HG03095 (cell line): ENCODE data around the gene SRSF4.
"Not testable (repeated sequence)": the region's sequence is repeated elsewhere in the genome, so short reads cannot be mapped to it uniquely, and the experiment has no call there.

Source experiments
- ATAC-seq: cut with Tn5 transposase; IDR thresholded peaks from one replicate; pipeline ENCODE4 v1.9.1; 2021; ENCODE audit warnings: moderate library complexity; ENCODE audit not compliant: unreplicated experiment

Gene SRSF4

GRCh38 chr1:29181413-29182225 is at the start of gene SRSF4:
Gene SRSF4, minus strand, starts transcription at chr1:29181900. Its CDS starts 148 bp downstream, at chr1:29181752.
- peak; percentile 76 for ATAC-seq

- ATAC-seq = peak; percentile 71
Observed at GRCh38 chr1:29230553-29231378, 49.1 kb upstream of the SRSF4 start, which contains the start of gene MECR. Gene MECR, minus strand, starts transcription at chr1:29230934. Its CDS starts 28 bp downstream, at chr1:29230906.

- peak; percentile 6 for ATAC-seq
Observed at GRCh38 chr1:29230204-29230552, 48.5 kb upstream of the SRSF4 start.

- no peak for ATAC-seq
Observed at GRCh38 chr1:29227511-29227910, 45.8 kb upstream of the SRSF4 start.

- no peak for ATAC-seq
Observed at GRCh38 chr1:29225361-29225760, 43.7 kb upstream of the SRSF4 start.

- no peak for ATAC-seq
Observed at GRCh38 chr1:29224356-29224837, 42.7 kb upstream of the SRSF4 start.

GRCh38 chr1:29223521-29223920 is 41.8 kb upstream of the SRSF4 start:
- no peak for ATAC-seq

GRCh38 chr1:29222686-29223085 is 41.0 kb upstream of the SRSF4 start:
- no peak for ATAC-seq

GRCh38 chr1:29222260-29222659 is 40.6 kb upstream of the SRSF4 start:
- not testable (repeated sequence) for ATAC-seq

GRCh38 chr1:29221296-29221695 is 39.6 kb upstream of the SRSF4 start:
- no peak for ATAC-seq

GRCh38 chr1:29218223-29218622 is 36.5 kb upstream of the SRSF4 start:
- ATAC-seq = no peak

- no peak for ATAC-seq
Observed at GRCh38 chr1:29217633-29218032, 35.9 kb upstream of the SRSF4 start.

GRCh38 chr1:29213055-29213454 is 31.4 kb upstream of the SRSF4 start:
- ATAC-seq = no peak

- ATAC-seq = no peak
Observed at GRCh38 chr1:29211086-29212030, 29.7 kb upstream of the SRSF4 start.

GRCh38 chr1:29210278-29211085 is 28.8 kb upstream of the SRSF4 start:
- no peak for ATAC-seq

GRCh38 chr1:29209173-29209572 is 27.5 kb upstream of the SRSF4 start:
- ATAC-seq = no peak

- ATAC-seq = no peak
Observed at GRCh38 chr1:29208442-29208841, 26.7 kb upstream of the SRSF4 start.

- ATAC-seq = no peak
Observed at GRCh38 chr1:29202584-29203340, 21.1 kb upstream of the SRSF4 start.

GRCh38 chr1:29202053-29202452 is 20.4 kb upstream of the SRSF4 start:
- ATAC-seq = no peak
